Urothelium cell line (cell line): ENCODE data around the gene ADGRE2.

Experiments used
- DNase-seq: peaks from one replicate; pipeline ENCODE4 v3.0.0; 2011; ENCODE audit warnings: low spot score, mixed read lengths
- FAIRE-seq: peaks from 2 replicates; lab custom pipeline; 2011; peaks lifted over from hg19 to GRCh38; lab: Jason Lieb, UNC

Gene ADGRE2

GRCh38 chr19:14748601-14749000 lies 29.8 kb downstream of the ADGRE2 start:
- FAIRE-seq (no peak), DNase-seq (no peak)

- FAIRE-seq (no peak), DNase-seq (no peak)
Measured at GRCh38 chr19:14746886-14747285, 31.5 kb downstream of the ADGRE2 start.

- DNase-seq (no peak), FAIRE-seq (no peak)
Measured at GRCh38 chr19:14735915-14736314, 42.4 kb downstream of the ADGRE2 start.

GRCh38 chr19:14733574-14733973 lies 44.8 kb downstream of the ADGRE2 start:
- FAIRE-seq (no peak), DNase-seq (no peak)

GRCh38 chr19:14732510-14732909 lies 45.9 kb downstream of the ADGRE2 start:
- DNase-seq (no peak), FAIRE-seq (no peak)

- peak; percentile 11 for DNase-seq
- no peak for FAIRE-seq
Measured at GRCh38 chr19:14731200-14731599, 47.2 kb downstream of the ADGRE2 start.

GRCh38 chr19:14728595-14728994 lies 49.8 kb downstream of the ADGRE2 start:
- no peak for FAIRE-seq
- no peak for DNase-seq

- no peak for FAIRE-seq
- DNase-seq, result no peak
Measured at GRCh38 chr19:14722127-14722526, 56.2 kb downstream of the ADGRE2 start.

GRCh38 chr19:14719162-14719561 lies 59.2 kb downstream of the ADGRE2 start:
- DNase-seq (no peak), FAIRE-seq (no peak)

GRCh38 chr19:14718522-14719116 lies 59.7 kb downstream of the ADGRE2 start:
- DNase-seq, result no peak
- FAIRE-seq, result no peak

GRCh38 chr19:14715841-14716240 lies 62.5 kb downstream of the ADGRE2 start:
- no peak for DNase-seq
- no peak for FAIRE-seq

GRCh38 chr19:14704450-14704849 lies 73.9 kb downstream of the ADGRE2 start:
- FAIRE-seq, result no peak
- no peak for DNase-seq

GRCh38 chr19:14703833-14704232 lies 74.5 kb downstream of the ADGRE2 start:
- no peak for FAIRE-seq
- no peak for DNase-seq

GRCh38 chr19:14700711-14701375 lies 77.5 kb downstream of the ADGRE2 start:
- DNase-seq (no peak), FAIRE-seq (no peak)

GRCh38 chr19:14699641-14700040 lies 78.7 kb downstream of the ADGRE2 start:
- FAIRE-seq, result no peak

GRCh38 chr19:14695471-14695870 lies 82.9 kb downstream of the ADGRE2 start:
- no peak for DNase-seq
- FAIRE-seq, result no peak

More at GRCh38 chr19:14699641-14700040, 78.7 kb downstream of the ADGRE2 start:
- no peak for DNase-seq

- DNase-seq (no peak), FAIRE-seq (no peak)
Measured at GRCh38 chr19:14694641-14695266, 83.6 kb downstream of the ADGRE2 start.

- DNase-seq, result peak; percentile 95
- FAIRE-seq, result no peak
Measured at GRCh38 chr19:14689598-14690503, 88.5 kb downstream of the ADGRE2 start, which contains the start of gene ZNF333. ZNF333 (plus strand) TSS chr19:14690048; CDS start chr19:14693492, 3,444 bp downstream.

- DNase-seq (no peak), FAIRE-seq (no peak)
Measured at GRCh38 chr19:14686411-14686810, 91.9 kb downstream of the ADGRE2 start.

- FAIRE-seq, result no peak
- DNase-seq, result no peak
Measured at GRCh38 chr19:14683439-14683838, 94.9 kb downstream of the ADGRE2 start.
